GM21423 (cell line): ENCODE results near the gene CUL4B.
A peak's percentile ranks its signal among the peaks of the same experiment; 100 is the strongest.
"Not testable (repeated sequence)": the region's sequence is repeated elsewhere in the genome, so short reads cannot be mapped to it uniquely, and the experiment has no call there.

Experiments
- ATAC-seq: cut with Tn5 transposase; IDR thresholded peaks from one replicate; pipeline ENCODE4 v1.9.1; 2021; ENCODE audit warnings: mild to moderate bottlenecking, moderate library complexity; ENCODE audit not compliant: unreplicated experiment

Gene CUL4B

DNA sequence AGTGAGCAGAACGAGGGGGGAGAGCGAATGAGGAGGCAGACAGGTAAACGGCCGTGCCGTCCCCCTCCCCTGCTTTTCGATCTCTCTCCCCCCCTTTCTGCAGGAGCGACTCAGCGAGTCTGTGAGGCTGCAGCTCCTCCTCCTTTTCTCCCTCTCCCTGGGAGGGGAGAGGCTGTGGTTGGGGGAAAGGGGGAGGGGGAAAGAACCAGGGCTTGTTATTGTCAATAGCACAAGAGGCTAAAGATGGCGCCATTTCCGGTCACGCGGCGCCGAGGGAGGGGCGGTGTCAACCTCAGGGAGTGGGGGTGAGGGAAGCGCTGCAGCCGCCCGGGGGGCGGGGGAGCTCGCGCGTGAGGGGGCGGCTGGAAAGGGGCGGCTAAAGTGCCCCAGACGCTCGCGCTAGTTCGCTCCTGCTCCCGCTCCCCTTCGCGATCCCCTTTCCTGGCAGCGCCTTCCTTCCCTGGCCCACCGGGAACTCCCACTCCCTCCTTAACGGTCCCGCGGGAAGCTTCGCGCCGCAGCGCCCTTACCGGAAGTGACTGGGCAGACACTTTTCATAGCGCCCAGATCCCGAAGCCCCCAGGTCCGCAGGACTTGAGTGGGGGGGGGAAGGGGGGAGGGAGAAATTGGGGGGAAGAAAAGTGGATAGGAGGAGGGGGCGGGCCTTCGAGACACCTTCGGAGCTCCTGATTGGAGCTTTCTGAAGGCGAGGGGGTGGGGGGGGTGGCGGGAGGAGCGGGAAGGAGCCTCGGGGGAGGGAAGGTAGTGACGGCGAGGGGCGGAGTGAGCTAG is at the start of gene CUL4B:
CUL4B (minus strand) TSS at position 121 of the 792 bp plus-strand sequence. CDS start 324 bp downstream, outside the sequence.
- ATAC-seq, result peak; percentile 83

DNA sequence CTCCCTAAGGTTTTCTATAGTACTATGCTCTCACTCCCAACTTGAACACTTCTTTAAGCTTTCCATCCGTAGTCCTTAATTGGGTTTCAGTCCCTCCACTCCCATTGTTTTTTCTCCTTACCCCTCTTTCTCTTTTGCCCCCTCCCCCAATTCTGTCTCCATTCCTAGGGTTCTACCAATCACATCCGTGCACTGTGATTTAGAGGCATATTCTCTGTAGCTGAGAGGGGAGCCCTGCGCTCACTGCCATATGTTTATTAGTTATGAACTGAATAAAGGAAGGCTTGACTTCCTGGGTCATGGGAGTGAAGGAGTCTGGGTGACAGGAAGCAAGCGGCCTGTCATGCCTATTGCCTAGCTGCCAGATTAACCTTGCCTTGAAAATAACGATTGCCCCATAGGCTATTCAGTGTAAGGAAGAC is 43.6 kb upstream of the CUL4B start:
- ATAC-seq, result peak; percentile 65

DNA sequence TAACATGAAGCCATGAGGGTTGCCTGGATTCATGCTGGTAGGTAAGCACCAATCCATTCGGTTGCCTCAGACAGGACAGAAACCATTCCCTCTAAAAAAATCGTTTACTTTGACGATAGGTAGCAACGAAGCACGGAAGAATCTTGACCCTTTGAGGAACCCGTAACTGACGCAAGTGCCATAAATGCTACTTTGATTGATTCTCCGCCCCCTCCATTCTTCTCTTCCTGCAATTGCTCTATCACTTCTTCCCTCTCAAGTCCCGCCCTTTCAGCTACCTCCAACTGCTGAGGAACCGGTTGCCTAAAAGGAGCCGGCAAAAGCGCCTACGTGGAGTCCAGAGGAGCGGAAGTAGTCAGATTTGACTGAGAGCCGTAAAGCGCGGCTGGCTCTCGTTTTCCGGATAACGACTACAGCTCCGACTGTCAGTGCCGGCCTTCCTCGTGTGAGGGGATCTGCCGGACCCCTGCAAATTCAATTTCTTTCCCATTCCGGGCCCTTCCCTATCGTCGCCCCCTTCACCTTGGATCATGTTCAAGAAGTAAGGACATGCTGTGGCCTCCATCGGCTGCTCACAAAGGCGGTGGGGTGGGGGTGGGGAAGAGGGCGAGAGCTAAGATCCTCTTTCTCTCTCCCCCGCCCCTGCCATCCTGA is 43.1 kb upstream of the CUL4B start, which contains the start of gene MCTS1:
MCTS1 (plus strand) TSS at position 395 of the 654 bp plus-strand sequence; CDS start at position 531, 136 bp downstream.
- peak; percentile 92 for ATAC-seq

DNA sequence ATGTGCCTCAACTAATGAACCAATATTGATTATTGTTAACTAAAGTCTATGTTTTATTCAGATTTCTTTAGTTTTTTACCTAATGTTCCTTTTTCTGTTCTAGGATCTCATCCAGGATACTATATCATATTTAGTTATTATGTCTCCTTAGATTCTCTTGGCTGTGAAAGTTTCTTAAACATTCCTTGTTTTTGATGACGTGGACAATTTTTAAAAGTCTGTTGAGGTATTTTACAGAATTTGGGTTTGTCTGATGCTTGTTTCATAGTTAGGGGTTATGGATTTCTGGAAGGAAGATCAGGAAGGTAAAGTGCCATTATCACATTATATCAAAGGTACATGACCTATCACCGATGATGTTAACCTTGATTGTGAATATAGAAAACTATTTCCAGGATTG is 24.9 kb upstream of the CUL4B start:
- no peak for ATAC-seq

DNA sequence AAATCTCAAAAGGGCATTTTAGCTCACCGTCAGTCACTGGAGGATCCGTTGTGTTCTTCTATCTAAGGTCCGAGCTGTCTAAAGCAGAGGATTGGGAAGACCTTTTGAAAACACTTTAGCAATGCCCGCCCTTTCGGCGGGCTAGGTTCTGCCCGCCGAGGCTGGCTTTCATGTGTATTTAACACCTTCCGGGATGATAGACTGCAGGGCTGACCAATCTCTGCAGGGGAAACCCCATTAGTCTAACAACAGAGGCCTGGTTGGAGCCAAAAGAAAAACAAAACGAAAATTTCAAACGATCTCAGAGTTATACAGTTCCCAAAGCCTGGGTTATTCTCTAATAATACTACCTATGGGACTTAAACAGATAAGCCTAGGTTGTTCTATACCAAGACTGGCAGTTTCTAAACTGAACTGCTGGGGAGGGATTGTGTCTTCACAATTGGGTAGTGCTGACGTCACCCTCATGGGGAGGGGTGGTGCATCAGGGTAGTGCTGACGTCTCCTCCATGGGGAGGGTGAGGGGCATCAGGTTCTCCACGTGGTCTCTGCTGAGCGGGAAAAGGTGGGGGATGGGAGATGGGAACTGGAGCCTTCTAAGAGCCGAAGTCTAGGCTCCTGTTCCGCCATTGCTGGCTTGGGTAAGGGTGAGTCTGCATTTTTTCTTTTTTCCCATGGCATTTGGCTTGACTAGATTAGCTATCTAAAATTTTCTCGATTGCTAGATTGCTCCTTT is 14.8 kb upstream of the CUL4B start:
- no peak for ATAC-seq

DNA sequence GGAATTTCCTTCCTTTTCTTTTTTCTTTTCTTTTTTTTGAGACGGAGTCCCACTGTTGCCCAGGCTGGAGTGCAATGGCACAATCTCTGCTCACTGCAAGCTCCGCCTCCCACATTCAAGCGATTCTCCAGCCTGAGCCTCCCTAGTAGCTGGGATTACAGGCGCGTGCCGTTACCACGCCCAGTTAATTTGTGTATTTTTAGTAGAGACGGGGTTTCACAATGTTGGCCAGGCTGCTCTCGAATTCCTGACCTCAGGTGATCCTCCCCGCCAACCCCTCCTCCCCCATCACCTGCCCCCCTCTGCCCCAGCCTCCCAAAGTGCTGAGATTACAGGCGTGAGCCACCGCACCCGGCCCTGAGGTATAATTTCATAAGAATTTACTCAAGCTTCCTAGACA is 13.0 kb upstream of the CUL4B start:
- ATAC-seq, result not testable (repeated sequence)

DNA sequence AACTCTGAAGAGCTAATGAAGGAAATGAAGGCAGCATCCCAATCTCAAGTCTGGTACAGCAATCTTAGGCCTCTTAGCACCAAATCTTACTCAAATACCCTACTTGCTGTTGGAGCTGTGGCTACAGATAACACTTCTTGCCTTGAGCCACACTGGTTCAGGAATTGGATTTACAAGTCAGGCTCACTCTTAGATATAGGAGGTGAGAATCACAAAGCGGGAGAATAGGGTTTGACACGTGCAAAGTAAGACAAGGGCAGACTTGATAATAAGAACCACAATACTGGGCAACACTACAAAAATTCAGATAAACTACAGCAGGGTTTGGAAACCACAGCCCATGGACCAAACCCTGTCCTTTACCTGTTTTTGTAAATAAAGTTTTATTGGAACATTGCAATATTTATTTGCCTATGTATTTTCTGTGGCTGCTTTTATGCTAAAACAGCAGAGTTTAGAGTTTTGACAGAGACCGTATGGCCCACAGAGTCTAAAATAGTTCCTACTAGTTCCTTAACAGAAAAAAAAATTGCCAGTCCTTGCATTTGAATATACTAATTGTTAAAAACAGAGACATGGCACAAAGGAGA is 9.3 kb upstream of the CUL4B start:
- ATAC-seq, result no peak

DNA sequence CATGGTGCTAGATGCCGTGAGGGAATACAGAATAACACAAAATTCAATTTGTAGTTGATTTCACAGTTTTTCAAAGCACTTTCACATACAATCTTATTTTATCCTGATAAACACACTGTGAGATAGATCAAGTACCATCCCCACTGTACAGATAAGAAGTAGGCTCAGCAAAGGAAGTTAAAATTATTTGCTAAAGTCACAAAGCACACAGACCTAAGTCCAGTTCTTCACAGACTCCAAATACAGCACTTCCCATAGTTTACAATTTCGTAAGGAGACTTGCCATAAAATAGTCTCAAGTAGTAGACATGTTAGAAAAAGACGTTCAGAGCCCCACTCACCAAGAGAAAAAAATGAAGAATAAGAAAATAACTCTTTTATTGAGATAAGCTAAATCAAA is 7.8 kb upstream of the CUL4B start:
- ATAC-seq, result no peak

DNA sequence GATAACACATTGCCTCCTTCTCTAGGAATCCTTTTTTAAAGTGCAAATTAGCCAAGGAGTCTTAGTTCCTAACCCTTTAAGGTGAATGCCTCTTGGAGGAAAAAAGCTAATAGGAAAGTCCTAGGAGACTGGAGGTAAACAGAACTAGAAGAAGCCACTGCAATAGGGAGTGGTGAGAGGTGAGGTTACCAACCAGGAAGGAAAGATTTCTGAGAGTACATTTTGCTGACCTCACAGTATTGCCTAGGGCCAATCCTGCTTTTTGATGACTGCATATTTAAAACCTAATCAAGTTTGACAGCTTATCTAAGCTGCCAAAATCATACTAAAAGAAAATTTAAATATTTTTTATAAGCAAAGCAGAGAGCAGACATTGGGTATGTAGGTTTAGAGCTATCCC is 7.3 kb upstream of the CUL4B start:
- no peak for ATAC-seq

DNA sequence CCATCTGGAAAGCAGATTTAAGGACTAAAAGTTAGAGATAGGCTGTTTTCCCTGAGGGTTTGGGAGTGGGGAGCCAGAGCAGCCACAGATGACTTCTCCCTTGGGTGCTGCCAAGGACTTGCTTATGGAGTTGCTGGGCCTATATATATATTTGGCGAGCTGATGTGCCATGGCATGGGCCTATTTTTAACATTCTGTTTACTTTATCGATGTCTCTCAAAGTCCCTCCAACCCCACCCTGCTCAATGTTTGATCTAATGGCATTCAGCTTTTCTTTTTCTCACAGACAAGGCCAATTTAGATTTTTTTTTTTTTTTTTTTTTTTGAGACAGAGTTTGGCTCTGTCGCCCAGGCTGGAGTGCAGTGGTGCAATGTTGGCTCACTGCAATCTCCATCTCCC is 6.1 kb upstream of the CUL4B start:
- no peak for ATAC-seq

DNA sequence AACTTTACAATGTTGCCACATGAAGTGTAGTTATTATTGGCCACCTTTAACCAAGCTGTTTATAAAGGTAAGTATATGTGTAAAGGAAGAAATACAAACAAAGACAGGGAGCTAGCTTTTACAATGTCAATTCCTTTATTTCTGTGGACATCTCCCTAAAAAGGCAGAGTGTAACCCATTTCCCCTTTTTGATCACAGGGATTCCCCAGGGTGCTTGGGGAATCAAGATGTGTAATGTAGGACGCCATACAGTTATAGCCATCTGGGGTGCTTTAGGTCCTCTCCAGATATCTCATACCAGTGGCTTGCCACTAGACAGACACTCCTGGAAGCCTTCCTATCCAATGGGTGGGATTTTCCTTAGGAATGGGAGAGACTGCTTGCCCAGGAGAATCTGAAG is 4.2 kb upstream of the CUL4B start:
- no peak for ATAC-seq

DNA sequence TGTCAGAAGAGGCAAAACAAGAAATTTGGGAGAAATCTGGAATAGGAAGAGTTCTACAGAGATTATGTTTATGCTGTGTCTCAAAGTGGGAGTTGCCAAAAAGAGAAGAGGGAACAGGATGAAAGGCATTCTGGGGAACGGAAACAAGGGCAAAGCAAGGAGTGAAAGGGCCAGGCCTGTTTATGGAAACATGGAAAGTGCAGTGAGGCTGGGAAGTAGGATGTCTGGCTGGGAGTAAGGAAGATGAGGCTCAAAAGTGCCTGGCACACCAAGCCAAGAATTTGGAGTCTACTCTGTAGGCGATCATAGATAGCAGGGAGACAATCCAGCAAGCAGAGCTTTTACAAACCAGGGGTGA is 1.8 kb upstream of the CUL4B start:
- no peak for ATAC-seq

DNA sequence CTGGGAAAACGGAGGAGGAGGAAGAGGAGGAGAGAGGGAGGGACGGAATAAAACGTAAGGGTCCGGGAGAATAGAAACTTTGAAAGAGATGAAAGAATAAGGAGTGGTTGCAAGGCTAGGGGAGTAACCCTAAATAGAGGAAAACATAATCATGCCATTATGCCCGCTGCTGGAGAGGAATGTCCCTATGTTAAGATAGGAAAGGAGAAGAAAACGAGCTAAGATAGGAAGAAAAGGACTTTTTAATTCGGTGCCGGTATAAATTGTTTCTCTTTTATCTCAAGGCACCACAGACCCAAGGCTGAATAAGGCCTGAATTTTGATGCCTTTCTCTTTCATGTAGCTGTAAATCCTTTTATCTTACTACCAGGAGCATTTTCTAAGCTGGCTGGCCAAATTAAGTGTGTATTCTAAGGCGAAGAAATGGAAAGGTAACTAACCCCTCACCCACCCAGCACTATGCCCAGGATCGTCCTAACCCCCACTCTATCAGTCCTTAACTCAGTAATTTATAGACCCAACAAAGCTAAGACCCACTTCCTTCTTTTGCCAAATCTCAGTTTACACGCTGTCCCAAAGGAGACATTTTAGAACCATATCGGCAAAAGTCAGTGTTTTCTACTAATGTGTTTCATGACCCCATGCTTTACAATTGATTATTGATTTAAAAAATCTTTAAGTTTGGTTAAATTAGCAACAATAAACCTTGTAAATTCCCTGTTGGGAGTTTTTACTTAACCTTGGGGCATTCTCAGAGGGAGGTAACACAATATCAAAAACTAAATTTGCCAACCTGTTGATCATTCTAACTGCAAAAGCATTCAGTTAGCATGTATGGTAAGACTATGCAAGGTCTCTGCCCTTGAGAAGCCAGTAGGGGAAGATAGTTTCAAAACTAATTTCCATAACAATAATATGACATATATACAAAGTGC is 1.1 kb upstream of the CUL4B start:
- no peak for ATAC-seq

DNA sequence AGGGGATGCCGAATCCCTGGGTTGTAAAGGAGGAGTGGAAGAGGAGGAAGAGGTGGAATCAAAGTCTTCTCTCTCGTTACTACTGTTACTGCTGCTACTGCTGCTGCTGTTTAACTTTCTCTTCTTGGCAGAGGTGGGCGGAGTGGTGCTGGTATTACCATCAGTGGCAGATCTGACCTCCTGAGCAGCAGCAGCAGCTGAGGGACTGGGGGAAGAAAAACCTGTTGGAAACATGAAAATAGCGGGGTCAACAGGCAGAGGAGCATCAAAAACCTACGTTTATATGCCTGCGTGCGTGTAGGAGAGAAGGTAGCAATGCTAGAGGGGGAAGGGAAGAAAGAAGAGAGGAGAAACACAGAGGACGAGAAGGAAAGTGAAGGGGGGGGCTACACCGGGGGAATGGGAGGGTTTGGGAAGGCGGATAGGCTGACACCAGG is 339 bp downstream of the CUL4B start:
- peak; percentile 38 for ATAC-seq

DNA sequence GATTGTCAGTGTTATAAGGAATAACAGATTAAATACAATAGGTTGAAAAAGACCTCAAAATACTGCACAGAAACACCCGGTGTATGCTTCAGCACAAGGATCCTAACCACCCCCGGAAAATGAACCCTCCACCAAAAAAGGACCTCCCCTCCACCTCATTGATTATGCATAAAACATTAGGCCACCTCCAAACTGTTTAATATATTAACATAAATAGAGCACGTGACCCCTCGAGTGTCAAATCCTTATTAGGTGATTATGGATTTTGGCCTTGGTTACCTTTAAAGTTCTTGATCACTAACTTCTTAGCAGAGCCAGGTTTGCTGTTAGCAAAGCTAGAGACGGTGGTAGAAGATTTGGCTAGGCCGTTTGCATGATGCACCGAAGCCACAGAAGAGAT is 958 bp downstream of the CUL4B start:
- no peak for ATAC-seq

DNA sequence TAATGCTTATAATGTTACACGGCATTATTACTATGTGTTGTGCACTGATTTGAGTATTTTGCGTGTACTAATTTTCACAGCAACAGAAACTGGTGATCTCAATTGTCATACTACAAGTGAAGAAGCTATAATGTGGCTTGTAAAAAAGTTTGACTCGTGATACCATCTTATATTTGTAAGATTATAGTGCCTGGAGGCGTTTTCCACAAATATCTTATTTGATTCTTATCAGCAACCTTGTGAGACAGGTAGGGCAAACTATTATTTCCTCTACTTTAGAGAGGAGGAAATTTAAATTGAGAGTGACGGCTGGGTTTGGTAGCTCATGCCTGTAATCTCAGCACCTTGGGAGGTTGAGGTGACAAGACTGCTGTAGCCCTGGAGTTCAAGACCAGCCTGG is 4.5 kb downstream of the CUL4B start:
- ATAC-seq, result no peak

DNA sequence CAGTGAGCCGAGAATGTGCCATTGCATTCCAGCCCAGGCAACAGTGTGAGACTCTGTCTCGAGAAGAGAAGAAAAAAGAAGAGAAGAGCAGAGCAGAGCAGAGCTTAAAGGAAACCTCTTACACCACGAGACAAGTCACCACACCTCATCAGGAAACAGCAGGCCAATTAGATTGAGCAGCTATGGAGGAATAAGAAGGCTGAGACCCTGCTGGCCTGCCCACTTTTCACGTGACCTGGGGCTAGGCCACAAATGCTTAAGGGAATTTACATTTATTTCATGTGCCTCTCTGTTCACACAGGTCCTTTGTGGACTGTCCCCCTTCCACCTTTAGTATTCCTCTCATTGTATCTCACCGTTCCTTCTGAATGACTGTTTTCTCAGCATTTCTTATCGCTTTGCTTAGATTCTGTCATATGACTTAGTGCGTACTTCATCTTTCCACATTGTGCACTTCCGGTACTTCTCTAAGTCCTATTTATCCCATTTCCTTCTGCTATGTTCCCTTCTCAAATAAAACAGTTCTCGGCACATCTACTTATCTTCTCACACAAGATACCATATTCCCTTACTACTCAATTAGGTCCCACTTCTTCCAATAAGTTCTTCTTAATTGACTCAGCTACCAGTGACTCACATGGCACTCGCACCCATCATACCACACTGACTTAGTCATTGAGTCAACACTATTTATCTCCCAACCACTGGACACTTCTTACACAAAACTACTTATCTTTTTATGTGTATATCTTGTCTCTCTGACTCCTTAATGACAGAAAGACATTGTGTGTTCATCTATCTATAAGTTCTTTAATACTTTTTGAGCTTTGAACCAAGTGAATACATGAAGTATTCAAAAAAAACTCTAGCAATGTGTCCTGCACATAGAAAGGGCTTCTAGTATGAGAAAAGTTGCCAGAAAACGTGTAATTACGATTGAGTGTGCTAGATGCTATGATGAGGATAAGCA is 11.0 kb downstream of the CUL4B start:
- no peak for ATAC-seq

DNA sequence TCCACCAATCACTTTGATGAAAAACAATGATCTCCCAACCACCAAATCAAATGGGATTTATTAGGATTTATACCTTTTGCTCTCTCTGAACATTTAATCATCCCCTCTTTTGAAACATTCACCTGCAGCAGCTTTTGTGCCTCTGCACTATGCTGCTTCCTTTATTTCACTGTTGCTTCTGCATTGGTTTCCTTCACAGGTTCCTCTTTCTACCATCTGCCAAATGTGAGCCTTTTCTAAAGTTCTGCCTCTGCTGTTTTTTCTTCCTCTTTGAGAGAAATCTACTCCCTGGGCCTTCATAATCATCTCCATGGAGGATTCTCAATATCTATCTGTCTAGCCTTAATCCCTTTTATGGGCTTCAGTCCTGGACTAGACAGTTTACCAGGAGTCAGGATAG is 24.7 kb downstream of the CUL4B start:
- no peak for ATAC-seq
